Myocyte (in vitro differentiated cells): Measurements from ENCODE around the gene ARHGAP25. TPM values are rescaled to one million over a fixed set of nuclear protein-coding genes. Genes with fewer than 3 reads are reported as not detected.

Source experiments
- DNase-seq: peaks from one replicate; pipeline ENCODE4 v3.0.0-alpha.2; 2012; ENCODE audit warnings: low read depth
- total RNA-seq: library from RNA; depleted of rRNA; stranded (reverse); fragments of >200 nt; gene quantifications from 2 replicates; pipeline ENCODE4 v1.2.3, GENCODE V29; 2014

Gene ARHGAP25
- total RNA-seq, 1 donor from 2014 or later = not detected

GRCh38 chr2:68764806-68765311 lies 30.2 kb downstream of the ARHGAP25 start:
- DNase-seq = no peak

- DNase-seq = no peak
Observed at GRCh38 chr2:68765739-68766375, 31.2 kb downstream of the ARHGAP25 start.

GRCh38 chr2:68766376-68766845 lies 31.8 kb downstream of the ARHGAP25 start:
- DNase-seq = no peak

GRCh38 chr2:68767031-68767961 lies 32.7 kb downstream of the ARHGAP25 start:
- no peak for DNase-seq

GRCh38 chr2:68767996-68768395 lies 33.4 kb downstream of the ARHGAP25 start:
- no peak for DNase-seq

- no peak for DNase-seq
Observed at GRCh38 chr2:68768461-68768860, 33.9 kb downstream of the ARHGAP25 start.

GRCh38 chr2:68768951-68769350 lies 34.3 kb downstream of the ARHGAP25 start:
- DNase-seq = no peak

- DNase-seq = no peak
Observed at GRCh38 chr2:68769586-68770270, 35.1 kb downstream of the ARHGAP25 start.

- no peak for DNase-seq
Observed at GRCh38 chr2:68770271-68771111, 35.9 kb downstream of the ARHGAP25 start.

- DNase-seq = peak; percentile 60
Observed at GRCh38 chr2:68771211-68771751, 36.7 kb downstream of the ARHGAP25 start.

GRCh38 chr2:68772109-68772508 lies 37.5 kb downstream of the ARHGAP25 start:
- DNase-seq = no peak

- no peak for DNase-seq
Observed at GRCh38 chr2:68774569-68775271, 40.1 kb downstream of the ARHGAP25 start.

GRCh38 chr2:68775272-68775842 lies 40.7 kb downstream of the ARHGAP25 start:
- no peak for DNase-seq

- DNase-seq = no peak
Observed at GRCh38 chr2:68776124-68776523, 41.5 kb downstream of the ARHGAP25 start.

- no peak for DNase-seq
Observed at GRCh38 chr2:68779595-68779994, 45.0 kb downstream of the ARHGAP25 start.

GRCh38 chr2:68784188-68784587 lies 49.6 kb downstream of the ARHGAP25 start:
- no peak for DNase-seq

GRCh38 chr2:68784915-68785314 lies 50.3 kb downstream of the ARHGAP25 start:
- no peak for DNase-seq

GRCh38 chr2:68787356-68787755 lies 52.7 kb downstream of the ARHGAP25 start:
- DNase-seq = no peak

GRCh38 chr2:68789603-68790002 lies 55.0 kb downstream of the ARHGAP25 start:
- no peak for DNase-seq
